OCI-LY7 (cell line): ENCODE results near the gene BUD13. TPM values are rescaled to one million over a fixed set of nuclear protein-coding genes. Genes with fewer than 3 reads are reported as not detected.

Experiments used
- BruUV-seq: library from RNA; stranded (reverse); fragments of 400-500 nt; replicated peaks from 2 replicates; lab custom pipeline; 2021; lab: Mats Ljungman, UMichigan
- CTCF ChIA-PET: fragments of 300-600 bp; sonication (Branson Sonifier 250); formaldehyde crosslinking; loops from one replicate; lab custom pipeline; 2022; ENCODE audit warnings: antibody characterized with exemption; ENCODE audit not compliant: unreplicated experiment; lab: Charles Lee
- POLR2A ChIA-PET: fragments of 300-600 bp; sonication (Branson Sonifier 250); formaldehyde crosslinking; loops from one replicate; lab custom pipeline; 2022; ENCODE audit warnings: antibody characterized with exemption; lab: Charles Lee
- DNase-seq: peaks from one replicate; pipeline ENCODE4 v3.0.0-alpha.2; 2015; ENCODE audit warnings: low spot score
- H2AFZ ChIP-seq: fragments of 200-600 bp; sonication (generic), shearing (Covaris generic); 2 replicates; pipeline ENCODE4 v1.6.1; 2014; ENCODE audit warnings: mild to moderate bottlenecking, antibody characterized with exemption, low read length, moderate library complexity
- H3K27ac ChIP-seq: fragments of 200-600 bp; sonication (generic); 2 replicates; pipeline ENCODE4 v1.5.1; 2014; ENCODE audit warnings: mixed run types, low read depth, mild to moderate bottlenecking, moderate library complexity, low read length, inconsistent platforms; ENCODE audit not compliant: poor library complexity, severe bottlenecking
- H3K36me3 ChIP-seq: fragments of 200-600 bp; sonication (generic); 2 replicates; pipeline ENCODE4 v1.6.1; 2014; ENCODE audit warnings: mild to moderate bottlenecking, antibody characterized with exemption, low read length, moderate library complexity, mixed read lengths; ENCODE audit not compliant: insufficient read depth
- H3K4me1 ChIP-seq: fragments of 200-600 bp; sonication (generic); 2 replicates; pipeline ENCODE4 v1.5.1; 2014; ENCODE audit warnings: mild to moderate bottlenecking, low read length; ENCODE audit not compliant: insufficient read depth, poor library complexity, severe bottlenecking
- H3K4me2 ChIP-seq: fragments of 200-600 bp; sonication (generic); 2 replicates; pipeline ENCODE4 v1.6.1; 2014; ENCODE audit warnings: mild to moderate bottlenecking, low read length
- H3K4me3 ChIP-seq: fragments of 200-600 bp; sonication (generic); 2 replicates; pipeline ENCODE4 v1.5.1; 2014; ENCODE audit warnings: mild to moderate bottlenecking, low read depth, low read length; ENCODE audit not compliant: poor library complexity, severe bottlenecking
- H3K79me2 ChIP-seq: fragments of 200-600 bp; sonication (generic); 2 replicates; pipeline ENCODE4 v1.6.1; 2016; ENCODE audit warnings: low read depth, mild to moderate bottlenecking, low read length, moderate library complexity, mixed read lengths; ENCODE audit not compliant: insufficient read depth
- H3K9me2 ChIP-seq: fragments of 200-600 bp; sonication (generic); 2 replicates; pipeline ENCODE4 v1.6.1; 2016; ENCODE audit warnings: mild to moderate bottlenecking, low read length, mixed read lengths; ENCODE audit not compliant: insufficient read depth
- H3K9me3 ChIP-seq: fragments of 200-600 bp; sonication (generic); 2 replicates; pipeline ENCODE4 v1.6.1; 2014; ENCODE audit warnings: mild to moderate bottlenecking, mixed run types, low read length, mixed read lengths
- H4K20me1 ChIP-seq: fragments of 200-600 bp; sonication (generic); 2 replicates; pipeline ENCODE4 v1.6.1; 2014; ENCODE audit warnings: mild to moderate bottlenecking, antibody characterized with exemption, low read length, moderate library complexity, mixed read lengths; ENCODE audit not compliant: insufficient read depth
- CTCF ChIP-seq: fragments of 200-600 bp; sonication (generic); conservative IDR thresholded peaks from 2 replicates; pipeline ENCODE4 v1.5.1; 2014; ENCODE audit warnings: mild to moderate bottlenecking, antibody characterized with exemption, low read length, moderate library complexity, mixed read lengths
- EZH2phosphoT487 ChIP-seq: fragments of 200-600 bp; sonication (generic); IDR thresholded peaks from 2 replicates; pipeline ENCODE4 v1.6.1; 2018; ENCODE audit warnings: low read depth, borderline replicate concordance, mild to moderate bottlenecking, mixed run types, antibody characterized with exemption, low read length, moderate library complexity, mixed read lengths
- intact Hi-C: fragments of 100-400 bp; cut with micrococcal nuclease; formaldehyde crosslinking; loops from one replicate; pipeline ENCODE4 v1.10.0; 2022; ENCODE audit not compliant: unreplicated experiment
- total RNA-seq, 2 experiments: library from RNA; depleted of rRNA in 1 of 2; stranded (reverse); fragments of >200 nt in 1 of 2; shearing (Covaris generic) in 1 of 2; gene quantifications; 2 replicates each; pipeline ENCODE4 v1.2.3, GENCODE V29; 2014 to 2022

BUD13 gene
- total RNA-seq, 2 experiments from 2014 or later, result 28.6 to 30.3 TPM

GRCh38 chr11:116792869-116793771 lies 20.3 kb upstream of the BUD13 start:
- ChIA-PET POLR2A (interaction anchor here (0.5 to 1.3 kb wide), 5 partner anchors 34 to 438 kb away, joined by 3 to 6 read pairs (median 4); no protein-coding TSS in a partner anchor), CTCF (interaction anchor here (1.2 kb wide), 1 partner anchor 43 kb away, joined by 3 read pairs; no protein-coding TSS in a partner anchor)
- H3K4me3 ChIP-seq, result no peak overlapping the region
- H4K20me1 ChIP-seq, result no peaks in the 10 kb centered on the region
- H2AFZ ChIP-seq, result peak overlapping the region; percentile 77
- no peaks in the 10 kb centered on the region for H3K9me3 ChIP-seq
- H3K27ac ChIP-seq, result no peak overlapping the region
- no peak for DNase-seq
- TF ChIP-seq EZH2phosphoT487 (no peak), CTCF (no peak)
- no peaks in the 10 kb centered on the region for H3K9me2 ChIP-seq
- no peaks in the 10 kb centered on the region for H3K36me3 ChIP-seq
- no TSS peak for BruUV-seq
- H3K79me2 ChIP-seq, result no peaks in the 10 kb centered on the region
- intact Hi-C loops, result loop anchor here (5.0 kb wide), 2 partner anchors 44 to 334 kb away; partner anchors contain the start of gene APOA1
- peaks cover 13% of the 10 kb centered on the region for H3K4me1 ChIP-seq
- no peak overlapping the region for H3K4me2 ChIP-seq

GRCh38 chr11:116792144-116792868 lies 19.5 kb upstream of the BUD13 start:
- no peak overlapping the region; the same call in 1 of the 2 replicates for H2AFZ ChIP-seq
- H3K79me2 ChIP-seq, result peaks cover 4% of the 10 kb centered on the region
- CTCF ChIA-PET, result interaction anchor here (1.2 kb wide), 1 partner anchor 43 kb away, joined by 3 read pairs; no protein-coding TSS in a partner anchor
- H3K4me2 ChIP-seq, result no peak overlapping the region
- H3K4me1 ChIP-seq, result peaks cover 14% of the 10 kb centered on the region
- no peak overlapping the region for H3K27ac ChIP-seq
- no peaks in the 10 kb centered on the region for H3K9me2 ChIP-seq
- H3K4me3 ChIP-seq, result no peak overlapping the region
- no peaks in the 10 kb centered on the region for H3K36me3 ChIP-seq
- intact Hi-C loops, result loop anchor here (5.0 kb wide), 2 partner anchors 45 to 335 kb away; partner anchors contain the start of gene APOA1
- POLR2A ChIA-PET, result interaction anchor here (0.6 to 1.3 kb wide), 3 partner anchors 47 to 439 kb away, joined by 3 to 4 read pairs (median 4); no protein-coding TSS in a partner anchor
- H4K20me1 ChIP-seq, result no peaks in the 10 kb centered on the region
- H3K9me3 ChIP-seq, result no peaks in the 10 kb centered on the region
- no peak for TF ChIP-seq EZH2phosphoT487
- BruUV-seq, result no TSS peak
- no peak for DNase-seq

- Histone ChIP-seq H3K4me2 (peak within 1 kb of the TSS; percentile 40; the same call in 1 of the 2 replicates), H3K36me3 (peaks cover under 1% of the 10 kb centered on the region; the same call in 1 of the 2 replicates), H3K4me3 (peak within 1 kb of the TSS; percentile 9), H3K9me3 (no peaks in the 10 kb centered on the region), H3K9me2 (no peaks in the 10 kb centered on the region), H4K20me1 (no peaks in the 10 kb centered on the region), H3K27ac (no peak within 1 kb of the TSS), H2AFZ (peak within 1 kb of the TSS; percentile 76), H3K4me1 (peaks cover 17% of the 10 kb centered on the region), H3K79me2 (peaks cover 9% of the 10 kb centered on the region)
- intact Hi-C loops, result loop anchor here (1.0 to 5.0 kb wide), 4 partner anchors 46 to 390 kb away; partner anchors contain the start of gene APOA1
- CTCF ChIA-PET, result interaction anchor here (0.9 to 2.0 kb wide), 3 partner anchors 44 to 389 kb away, joined by 3 to 4 read pairs (median 4); no protein-coding TSS in a partner anchor
- TF ChIP-seq CTCF (no peak), EZH2phosphoT487 (no peak)
- POLR2A ChIA-PET, result interaction anchor here (0.6 to 1.2 kb wide), 2 partner anchors 347 to 440 kb away, joined by 3 to 4 read pairs; no protein-coding TSS in a partner anchor
- BruUV-seq, result no TSS peak
- no peak for DNase-seq
Observed at GRCh38 chr11:116791813-116792143, 19.0 kb upstream of the BUD13 start, which contains the start of gene APOA5. TSS of gene APOA5 (minus strand) at chr11:116791879. CDS start at chr11:116791860, 19 bp downstream.
